GM18907 (cell line): ENCODE measurements around the gene DAPK1.

Experiments used
- ATAC-seq: cut with Tn5 transposase; IDR thresholded peaks from one replicate; pipeline ENCODE4 v1.9.1; 2021; ENCODE audit warnings: mild to moderate bottlenecking, moderate library complexity; ENCODE audit not compliant: unreplicated experiment

Gene DAPK1

DNA sequence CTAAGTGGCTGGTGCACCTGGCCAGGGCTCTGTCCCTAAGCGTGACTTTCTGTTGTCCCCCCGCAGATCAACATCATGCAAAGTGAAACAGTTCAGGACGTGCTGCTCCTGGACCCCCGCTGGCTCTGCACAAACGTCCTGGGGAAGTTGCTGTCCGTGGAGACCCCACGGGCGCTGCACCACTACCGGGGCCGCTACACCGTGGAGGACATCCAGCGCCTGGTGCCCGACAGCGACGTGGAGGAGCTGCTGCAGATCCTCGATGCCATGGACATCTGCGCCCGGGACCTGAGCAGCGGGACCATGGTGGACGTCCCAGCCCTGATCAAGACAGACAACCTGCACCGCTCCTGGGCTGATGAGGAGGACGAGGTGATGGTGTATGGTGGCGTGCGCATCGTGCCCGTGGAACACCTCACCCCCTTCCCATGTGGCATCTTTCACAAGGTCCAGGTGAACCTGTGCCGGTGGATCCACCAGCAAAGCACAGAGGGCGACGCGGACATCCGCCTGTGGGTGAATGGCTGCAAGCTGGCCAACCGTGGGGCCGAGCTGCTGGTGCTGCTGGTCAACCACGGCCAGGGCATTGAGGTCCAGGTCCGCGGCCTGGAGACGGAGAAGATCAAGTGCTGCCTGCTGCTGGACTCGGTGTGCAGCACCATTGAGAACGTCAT, 208.5 kb downstream of the DAPK1 start:
- ATAC-seq: no peak

DNA sequence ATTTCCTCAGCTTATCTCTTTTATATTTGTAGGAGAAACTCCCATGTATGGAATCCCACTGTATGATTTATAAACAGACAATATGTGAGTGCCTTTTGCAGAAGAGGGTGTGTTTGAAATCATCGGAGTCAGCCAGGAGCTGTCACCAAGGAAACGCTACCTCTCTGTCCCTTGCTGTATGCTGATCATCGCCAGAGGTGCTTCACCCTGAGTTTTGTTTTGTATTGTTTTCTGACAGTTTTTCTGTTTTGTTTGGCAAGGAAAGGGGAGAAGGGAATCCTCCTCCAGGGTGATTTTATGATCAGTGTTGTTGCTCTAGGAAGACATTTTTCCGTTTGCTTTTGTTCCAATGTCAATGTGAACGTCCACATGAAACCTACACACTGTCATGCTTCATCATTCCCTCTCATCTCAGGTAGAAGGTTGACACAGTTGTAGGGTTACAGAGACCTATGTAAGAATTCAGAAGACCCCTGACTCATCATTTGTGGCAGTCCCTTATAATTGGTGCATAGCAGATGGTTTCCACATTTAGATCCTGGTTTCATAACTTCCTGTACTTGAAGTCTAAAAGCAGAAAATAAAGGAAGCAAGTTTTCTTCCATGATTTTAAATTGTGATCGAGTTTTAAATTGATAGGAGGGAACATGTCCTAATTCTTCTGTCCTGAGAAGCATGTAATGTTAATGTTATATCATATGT, 210.3 kb downstream of the DAPK1 start:
- ATAC-seq: no peak

DNA sequence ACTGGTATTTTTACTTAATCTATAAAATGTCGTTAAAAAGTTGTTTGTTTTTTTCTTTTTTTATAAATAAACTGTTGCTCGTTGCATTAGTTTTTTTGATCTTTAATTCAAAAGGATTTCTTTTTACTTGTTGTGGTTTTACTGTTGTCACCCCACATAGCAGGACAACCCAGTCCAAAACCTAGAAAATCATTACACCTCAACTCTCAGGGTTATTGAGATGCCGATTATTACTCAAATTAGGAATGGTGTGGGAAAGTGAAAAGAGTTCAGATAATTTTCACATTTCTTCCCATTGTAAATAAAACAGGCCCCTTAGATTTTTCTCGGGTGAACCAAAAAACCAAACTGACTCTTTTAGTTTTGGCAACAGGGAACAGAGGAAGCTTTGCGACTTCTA, 210.9 kb downstream of the DAPK1 start:
- ATAC-seq: no peak

DNA sequence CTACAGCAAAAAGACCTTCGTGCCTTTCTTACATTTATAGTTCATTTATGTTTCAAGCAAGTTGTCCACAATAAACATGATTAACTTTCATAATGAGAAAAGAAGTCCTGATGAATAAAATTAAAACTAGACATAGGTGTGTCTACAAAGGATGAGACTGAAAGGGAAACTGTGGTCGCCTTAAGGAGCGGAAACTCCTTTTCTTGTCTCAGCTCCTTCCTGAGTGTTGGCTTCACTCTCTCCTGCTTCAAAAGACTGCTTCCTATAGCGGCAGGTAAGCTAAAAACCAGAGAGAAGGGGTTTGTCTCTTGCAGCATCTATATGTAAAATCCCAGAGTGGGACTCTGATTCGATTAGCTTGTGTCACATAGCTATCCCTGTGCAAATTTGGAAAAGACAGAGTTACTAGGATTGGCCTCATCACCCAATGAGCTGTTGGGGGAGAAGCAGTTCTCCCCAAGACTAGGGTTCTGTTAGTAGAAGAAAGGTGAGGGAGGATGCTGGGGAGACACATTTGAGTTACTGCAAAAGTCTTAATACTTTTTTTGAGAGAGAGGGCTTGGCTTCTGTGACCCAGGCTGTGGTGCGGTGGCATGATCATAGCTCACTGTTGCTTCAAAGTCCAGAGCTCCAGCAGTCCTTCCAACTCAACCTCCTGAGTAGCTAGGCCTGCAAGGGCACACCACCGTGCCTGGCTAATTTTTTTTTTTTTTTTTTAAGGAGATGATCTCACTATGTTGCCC, 211.5 kb downstream of the DAPK1 start:
- ATAC-seq: no peak

DNA sequence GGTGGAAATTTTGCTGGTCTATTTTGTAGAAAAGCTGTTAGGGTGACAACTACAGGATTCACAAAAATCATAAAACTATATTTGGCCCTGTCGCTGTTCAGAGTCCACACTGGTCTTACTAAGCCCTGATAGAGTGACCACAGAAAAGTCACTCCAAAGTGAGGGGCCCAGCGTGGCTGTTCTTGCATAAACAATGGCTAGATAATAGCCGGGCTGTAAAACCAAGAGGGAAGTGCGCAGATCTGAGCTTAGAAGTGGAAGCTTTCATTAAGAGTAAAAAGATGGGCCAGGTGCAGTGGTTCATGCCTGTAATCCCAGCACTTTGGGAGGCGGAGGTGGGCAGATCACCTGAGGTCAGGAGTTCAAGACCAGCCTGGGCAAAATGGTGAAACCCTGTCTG, 212.8 kb downstream of the DAPK1 start:
- no peak for ATAC-seq

DNA sequence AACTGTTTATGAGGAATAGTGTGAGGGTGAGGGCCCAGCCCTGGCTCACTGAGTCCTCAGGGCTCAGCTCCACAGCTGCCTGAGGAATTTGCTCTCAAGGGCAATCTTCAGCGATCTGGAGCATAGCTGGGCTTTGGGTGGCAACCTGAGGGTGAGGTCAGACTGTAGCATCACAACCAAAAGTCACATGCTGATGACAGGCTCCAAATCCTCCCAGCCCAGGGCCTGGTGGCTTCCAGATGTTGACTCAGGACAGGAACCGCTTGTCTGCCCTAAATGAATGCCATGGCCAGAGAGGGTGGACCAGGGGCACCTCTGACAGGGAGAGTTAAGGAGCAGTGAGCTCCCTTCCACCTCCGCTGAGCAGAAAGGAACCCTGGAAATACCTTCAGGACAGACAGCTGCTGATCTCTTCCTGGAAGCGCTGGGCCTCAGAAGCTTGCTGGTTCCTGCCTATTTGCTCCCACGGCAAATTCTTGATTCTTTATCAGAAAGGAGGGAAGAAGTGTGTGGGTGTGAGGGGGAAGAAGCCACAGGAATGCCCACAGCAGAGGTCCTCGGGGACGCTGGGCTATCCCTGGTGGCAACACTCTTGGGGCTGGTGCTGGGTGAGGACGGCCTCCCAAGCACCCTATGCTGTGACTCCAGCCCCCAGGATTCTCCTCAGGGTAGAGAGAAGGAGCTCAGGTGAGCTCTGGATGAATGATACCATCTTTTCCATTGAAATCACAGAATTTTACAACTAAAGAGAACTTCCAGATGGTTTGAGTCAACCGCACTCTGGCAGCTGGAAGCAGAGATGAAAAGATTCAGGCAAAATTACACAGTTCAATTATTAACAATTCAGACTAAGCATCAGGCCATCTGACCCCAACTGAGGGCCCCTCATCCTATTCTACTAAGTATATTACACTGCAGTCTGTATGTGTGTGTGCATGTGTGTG, 214.5 kb downstream of the DAPK1 start:
- no peak for ATAC-seq

DNA sequence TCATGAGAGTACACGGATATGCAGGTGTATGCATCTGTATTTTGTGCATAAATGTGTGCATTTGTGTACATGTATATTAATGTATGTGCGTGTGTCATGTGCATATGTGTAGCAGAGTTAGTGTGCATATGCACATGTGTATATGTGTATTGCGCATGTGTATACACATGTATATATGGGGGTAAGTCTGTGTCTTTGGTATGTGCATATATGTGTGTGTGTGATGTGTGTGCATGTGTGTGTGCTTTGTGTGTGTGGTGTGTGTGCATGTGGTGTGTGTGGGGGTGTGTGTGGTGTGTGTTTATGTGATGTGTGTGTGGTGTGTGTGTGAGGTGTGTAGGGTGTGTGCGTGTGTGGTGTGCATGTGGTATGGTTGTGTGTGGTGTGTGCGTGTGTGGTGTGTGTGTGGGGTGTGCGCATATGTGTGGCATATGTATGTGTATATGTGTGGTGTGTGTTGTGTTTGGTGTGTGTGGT, 215.2 kb downstream of the DAPK1 start:
- ATAC-seq: no peak

DNA sequence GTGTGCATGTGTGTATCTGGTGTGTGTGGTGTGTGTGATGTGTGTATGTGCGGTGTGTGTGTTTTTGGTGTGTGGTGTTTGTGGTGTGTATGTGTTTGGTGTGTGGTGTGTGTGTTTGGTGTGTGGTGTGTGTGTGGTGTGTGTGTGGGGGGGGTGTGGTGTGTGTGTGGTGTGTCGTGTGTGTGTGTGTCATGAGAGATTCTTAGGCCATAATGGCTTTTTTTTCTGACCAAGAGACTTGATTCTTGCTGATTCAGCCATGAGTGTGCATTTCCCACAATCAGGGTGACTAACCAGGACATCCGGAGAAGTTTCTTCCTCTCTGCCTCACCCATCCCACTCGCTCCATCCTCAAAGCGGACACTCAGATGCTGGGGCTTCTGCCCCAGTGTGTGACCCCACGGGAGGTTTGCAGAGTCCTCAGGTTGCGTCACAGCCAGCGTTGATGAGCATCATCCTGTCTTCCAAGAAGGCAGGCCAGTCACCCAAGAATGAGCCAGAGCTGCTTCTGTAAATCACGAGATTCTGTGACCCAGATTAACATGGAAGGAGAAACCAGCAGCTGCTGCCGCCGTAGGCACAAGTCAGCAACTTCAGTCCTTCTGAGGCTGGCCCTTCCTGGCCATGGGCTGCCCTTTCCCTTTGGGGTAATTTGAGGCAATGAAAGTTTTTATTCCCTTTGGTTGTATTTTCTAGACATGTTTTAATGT, 215.8 kb downstream of the DAPK1 start:
- no peak for ATAC-seq

DNA sequence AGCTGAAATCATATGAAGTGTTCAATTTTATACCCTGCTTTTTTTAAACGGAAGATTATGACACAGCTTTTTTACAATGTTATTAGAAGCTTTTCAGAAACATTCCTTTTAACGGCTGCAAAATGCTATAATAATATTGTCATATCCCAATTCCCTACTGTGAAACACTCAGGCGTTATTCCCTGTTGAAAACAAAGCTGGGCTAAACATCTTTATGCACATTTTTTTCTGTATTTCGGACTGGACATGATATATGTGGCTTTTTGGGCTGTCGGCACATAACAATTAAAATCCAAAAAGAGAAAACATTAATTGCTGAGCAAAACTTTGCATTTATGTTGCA, 216.3 kb downstream of the DAPK1 start:
- ATAC-seq: no peak

DNA sequence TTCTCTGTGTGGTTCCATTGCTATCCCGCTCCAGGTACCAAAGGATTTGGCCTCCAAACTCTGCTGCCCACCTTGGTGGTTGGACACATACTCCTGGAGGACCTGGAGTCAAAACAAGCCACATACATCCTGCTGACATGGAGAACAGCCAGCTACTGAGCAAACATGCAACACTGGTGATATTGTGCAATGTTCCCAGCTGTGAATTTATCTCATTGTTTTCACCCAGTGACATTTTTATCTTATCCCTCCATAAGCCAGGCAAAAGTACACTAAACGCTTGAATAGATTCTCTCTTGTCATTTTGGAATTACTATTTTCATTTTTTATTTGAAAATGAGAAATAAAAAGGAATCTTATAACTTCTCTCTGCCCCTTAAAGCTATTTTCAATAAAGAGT, 217.2 kb downstream of the DAPK1 start:
- ATAC-seq: no peak

DNA sequence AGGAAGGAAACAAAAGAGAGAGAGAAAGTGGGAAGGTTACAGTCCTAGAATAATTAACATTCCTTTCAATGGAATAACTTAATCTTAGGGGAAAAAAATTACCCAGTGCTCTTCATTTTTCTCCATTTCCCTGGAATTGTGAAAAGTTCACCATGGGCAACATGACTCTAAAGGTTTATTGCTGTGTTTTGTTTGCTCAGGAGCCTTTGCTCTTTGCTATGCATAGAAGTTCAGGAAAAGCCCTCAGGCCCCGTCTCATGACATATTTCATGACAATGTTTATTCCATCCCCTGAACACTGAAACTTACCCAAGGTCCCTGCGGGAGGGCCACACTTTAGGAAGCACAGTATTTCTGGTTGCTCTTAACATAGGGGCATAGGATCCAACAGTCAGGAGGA, 218.5 kb downstream of the DAPK1 start:
- no peak for ATAC-seq

DNA sequence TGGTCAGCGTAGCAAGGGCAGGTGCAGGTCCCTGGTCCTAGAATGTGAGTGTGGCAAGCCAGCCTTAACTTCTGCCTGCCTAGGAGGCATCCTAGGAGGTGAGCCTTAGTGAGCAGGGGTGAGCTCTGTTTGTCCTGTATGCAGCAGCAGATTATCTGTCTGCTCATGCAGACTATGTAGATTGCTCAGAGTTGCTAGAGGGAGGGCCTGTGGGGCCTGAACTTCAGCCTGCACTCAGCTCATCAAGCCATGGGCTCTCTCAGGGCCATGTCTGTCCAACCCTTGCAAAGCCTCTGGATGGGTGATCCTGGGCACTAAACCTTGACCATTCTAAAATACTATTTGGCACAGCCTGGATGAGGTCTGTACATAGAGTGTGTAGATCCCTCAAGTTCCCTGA, 219.8 kb downstream of the DAPK1 start:
- no peak for ATAC-seq

DNA sequence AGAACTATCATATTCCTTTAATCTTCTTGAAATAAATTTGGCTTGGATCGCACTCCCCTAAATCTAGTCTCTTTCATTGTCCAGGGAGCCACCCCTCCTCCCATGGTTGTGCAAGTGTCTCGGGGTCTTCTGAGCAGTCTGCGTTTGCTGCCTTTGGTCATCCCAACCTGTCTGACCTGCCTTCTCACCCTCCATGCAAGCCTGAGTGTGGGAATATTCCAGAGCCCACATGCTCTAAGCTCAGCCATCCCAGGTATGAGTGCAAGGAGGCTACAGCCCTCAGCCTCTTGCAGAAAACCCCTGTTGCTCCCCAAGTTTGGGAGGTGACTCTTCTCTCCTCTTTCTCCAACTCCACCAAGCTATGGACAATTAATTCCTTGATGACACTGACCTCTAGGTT, 220.6 kb downstream of the DAPK1 start:
- ATAC-seq: no peak

DNA sequence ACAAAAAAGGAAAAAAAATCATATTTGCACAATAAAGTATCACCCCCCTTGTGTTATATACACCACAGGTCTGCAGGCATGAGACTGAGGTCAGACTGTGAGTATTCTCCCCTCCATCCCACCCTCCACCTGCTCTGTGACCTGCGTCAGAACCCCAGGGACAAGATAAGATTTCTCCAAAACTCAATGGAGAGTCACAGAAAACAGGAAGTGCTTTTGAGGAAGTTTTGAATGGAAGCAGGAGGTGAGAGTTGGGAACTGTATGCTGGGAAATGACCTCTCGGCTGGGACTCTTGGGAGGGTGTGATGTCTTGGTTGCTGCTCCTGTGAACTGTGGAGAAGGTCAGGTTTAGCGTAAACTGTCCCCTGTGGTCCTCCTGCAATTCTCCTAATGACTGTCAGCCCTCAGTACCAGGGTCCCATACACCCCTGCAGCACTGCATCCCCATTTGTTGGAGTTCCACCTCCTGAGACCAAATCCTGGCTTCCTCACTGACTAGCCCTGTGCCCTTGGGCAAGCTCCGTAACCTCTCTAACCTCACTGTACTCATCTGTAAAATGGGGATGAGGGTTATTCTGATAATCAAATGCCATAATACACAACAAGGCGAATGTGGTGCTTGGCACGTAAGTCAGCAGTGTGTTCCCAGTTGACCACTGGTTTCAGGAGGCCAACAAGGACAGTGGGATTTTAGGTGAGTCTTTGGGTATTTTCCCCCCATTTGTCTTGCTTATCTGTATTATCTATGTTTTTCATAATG, 221.4 kb downstream of the DAPK1 start:
- no peak for ATAC-seq

DNA sequence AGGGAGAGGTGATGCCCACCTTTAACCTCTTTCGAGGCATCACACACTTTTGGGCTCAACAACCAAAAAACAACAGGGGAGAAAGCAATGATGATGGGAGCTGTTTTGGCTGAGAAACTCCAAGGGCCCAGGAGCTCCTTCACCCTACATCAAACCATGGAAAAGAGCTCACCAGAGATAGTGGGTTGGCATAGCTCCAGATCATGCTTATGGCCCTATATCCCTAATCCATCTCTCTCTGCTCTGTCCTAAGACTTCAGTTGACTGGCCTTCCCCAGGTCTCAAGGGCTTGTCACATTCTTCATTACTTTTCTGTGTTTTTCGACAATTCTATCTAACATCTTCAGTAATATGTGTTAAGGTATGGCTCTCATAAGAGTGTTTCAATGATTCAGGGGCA, 222.5 kb downstream of the DAPK1 start:
- ATAC-seq: no peak

DNA sequence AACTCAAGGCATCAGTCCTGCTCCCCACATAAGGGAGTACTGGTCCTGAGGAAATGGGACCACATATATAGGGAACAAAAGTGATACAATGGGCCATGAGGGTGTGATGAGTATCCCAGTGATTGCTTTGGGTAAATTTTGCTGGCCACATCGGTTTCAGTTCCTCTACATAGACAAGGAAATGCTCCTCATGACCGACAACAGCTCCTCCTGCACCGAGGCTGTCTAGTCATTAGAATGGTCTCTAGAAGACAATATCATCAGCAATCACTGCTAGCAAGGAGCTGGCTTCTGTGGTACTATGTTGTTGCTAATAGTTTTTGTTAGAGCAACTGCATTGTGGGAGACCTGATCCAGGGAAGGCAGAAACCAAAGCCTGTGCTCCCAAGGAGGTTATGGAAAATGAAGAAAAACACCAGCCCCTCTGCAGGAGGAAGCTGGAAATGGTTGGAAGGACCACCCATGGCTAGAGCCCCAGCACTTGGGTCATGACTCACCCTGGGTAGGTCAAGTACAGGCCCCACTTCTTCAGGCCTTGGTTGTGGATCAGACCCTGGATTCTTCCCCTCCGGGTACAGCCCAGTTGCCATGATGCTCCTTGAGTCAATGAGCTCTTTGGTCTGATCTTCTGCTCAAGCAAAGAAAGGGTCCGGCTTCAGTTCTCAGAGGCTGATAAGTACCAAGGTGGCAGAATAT, 224.9 kb downstream of the DAPK1 start:
- no peak for ATAC-seq

DNA sequence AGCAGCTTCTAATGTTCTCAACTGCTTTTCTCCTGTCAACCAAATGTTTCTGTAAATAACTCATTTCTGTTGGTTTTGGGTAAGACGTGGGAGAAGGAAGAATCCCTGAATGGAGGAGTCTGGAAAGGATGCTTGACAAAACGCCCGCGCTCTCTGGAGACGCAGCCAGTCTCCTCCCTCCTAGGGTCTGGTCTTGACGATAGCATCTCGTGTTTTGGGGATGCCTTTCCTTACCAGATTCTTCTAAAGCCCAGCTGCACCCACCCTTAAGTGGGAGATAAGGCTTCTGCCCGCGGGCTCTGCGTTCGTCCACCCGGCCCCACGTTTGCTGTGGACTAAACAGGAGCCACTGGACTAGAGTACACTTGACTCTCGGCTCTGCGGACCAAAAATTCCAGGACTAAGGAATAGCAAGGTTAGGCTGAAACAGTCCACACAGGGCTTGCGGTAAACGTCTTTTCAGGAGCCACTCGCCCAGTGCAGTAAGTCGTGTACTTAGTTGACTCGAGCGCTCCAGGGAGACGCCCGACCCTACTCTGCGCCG, 227.8 kb downstream of the DAPK1 start:
- ATAC-seq: no peak

DNA sequence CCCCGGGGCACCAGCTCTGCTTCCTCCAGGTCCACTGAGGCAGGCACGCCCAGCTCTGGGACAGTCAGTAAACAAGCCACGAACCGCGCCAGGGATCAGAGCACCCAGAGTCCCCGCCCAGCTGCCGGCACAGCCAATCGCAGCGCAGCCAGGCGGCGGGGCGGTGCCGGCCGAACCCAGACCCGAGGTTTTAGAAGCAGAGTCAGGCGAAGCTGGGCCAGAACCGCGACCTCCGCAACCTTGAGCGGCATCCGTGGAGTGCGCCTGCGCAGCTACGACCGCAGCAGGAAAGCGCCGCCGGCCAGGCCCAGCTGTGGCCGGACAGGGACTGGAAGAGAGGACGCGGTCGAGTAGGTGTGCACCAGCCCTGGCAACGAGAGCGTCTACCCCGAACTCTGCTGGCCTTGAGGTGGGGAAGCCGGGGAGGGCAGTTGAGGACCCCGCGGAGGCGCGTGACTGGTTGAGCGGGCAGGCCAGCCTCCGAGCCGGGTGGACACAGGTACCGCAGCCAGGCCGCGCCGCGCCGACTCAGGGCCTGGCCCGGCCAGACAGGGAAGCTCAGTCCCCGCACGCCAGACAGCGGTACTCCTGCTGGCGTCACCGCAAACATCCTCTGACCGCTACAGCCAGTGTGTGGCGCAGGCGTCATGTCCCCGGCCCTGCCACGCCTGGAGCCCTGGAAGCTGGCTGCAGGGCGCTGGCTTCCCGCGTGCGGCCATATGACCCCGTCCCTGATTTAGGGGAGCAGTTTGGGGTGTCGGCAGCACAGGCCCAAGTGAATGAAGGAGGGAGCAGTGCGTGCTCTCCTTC, 228.4 kb downstream of the DAPK1 start, which contains the start of gene CTSL:
TSS of gene CTSL (plus strand) at position 220 of the 810 bp plus-strand sequence. CDS start 1,485 bp downstream, outside the sequence.
- no peak for ATAC-seq
